GM10266 (cell line): Measurements from ENCODE around the gene P2RY2.

Source experiments
- DNase-seq: peaks from one replicate; pipeline ENCODE4 v3.0.0; 2012; ENCODE audit errors: extremely low spot score
- CTCF ChIP-seq: IDR thresholded peaks from 2 replicates; pipeline ENCODE4 v1.5.1; 2012; ENCODE audit warnings: mild to moderate bottlenecking, low read depth; ENCODE audit not compliant: control insufficient read depth, insufficient read depth; ENCODE audit errors: missing control alignments

Gene P2RY2

GRCh38 chr11:73174495-73174791 lies 43.6 kb upstream of the P2RY2 start:
- no peak for TF ChIP-seq CTCF

GRCh38 chr11:73175551-73176144 lies 42.4 kb upstream of the P2RY2 start:
- TF ChIP-seq CTCF, result no peak
- no peak for DNase-seq

More at GRCh38 chr11:73174495-73174791, 43.6 kb upstream of the P2RY2 start:
- DNase-seq, result no peak

- no peak for DNase-seq
- TF ChIP-seq CTCF, result no peak
These were observed 41.8 kb upstream of the P2RY2 start for GRCh38 chr11:73176145-73176873.

- no peak for DNase-seq
These were observed 41.3 kb upstream of the P2RY2 start for GRCh38 chr11:73176874-73177155.

GRCh38 chr11:73177380-73177777 lies 40.7 kb upstream of the P2RY2 start:
- DNase-seq, result no peak
- TF ChIP-seq CTCF, result no peak

More at GRCh38 chr11:73176874-73177155, 41.3 kb upstream of the P2RY2 start:
- no peak for TF ChIP-seq CTCF

- DNase-seq, result peak; percentile 84
- peak; percentile 84 for TF ChIP-seq CTCF
These were observed 40.1 kb upstream of the P2RY2 start for GRCh38 chr11:73177778-73178539.

GRCh38 chr11:73178681-73179080 lies 39.4 kb upstream of the P2RY2 start:
- no peak for DNase-seq
- no peak for TF ChIP-seq CTCF
